Fibroblast of skin of abdomen (primary cell): Measurements from ENCODE around the gene KLF16.

Experiments
- DNase-seq: peaks from one replicate; pipeline ENCODE4 v3.0.0-alpha.2; 2013

The KLF16 gene

GRCh38 chr19:1840541-1841115, 22.8 kb downstream of the KLF16 start:
- no peak for DNase-seq

DNA sequence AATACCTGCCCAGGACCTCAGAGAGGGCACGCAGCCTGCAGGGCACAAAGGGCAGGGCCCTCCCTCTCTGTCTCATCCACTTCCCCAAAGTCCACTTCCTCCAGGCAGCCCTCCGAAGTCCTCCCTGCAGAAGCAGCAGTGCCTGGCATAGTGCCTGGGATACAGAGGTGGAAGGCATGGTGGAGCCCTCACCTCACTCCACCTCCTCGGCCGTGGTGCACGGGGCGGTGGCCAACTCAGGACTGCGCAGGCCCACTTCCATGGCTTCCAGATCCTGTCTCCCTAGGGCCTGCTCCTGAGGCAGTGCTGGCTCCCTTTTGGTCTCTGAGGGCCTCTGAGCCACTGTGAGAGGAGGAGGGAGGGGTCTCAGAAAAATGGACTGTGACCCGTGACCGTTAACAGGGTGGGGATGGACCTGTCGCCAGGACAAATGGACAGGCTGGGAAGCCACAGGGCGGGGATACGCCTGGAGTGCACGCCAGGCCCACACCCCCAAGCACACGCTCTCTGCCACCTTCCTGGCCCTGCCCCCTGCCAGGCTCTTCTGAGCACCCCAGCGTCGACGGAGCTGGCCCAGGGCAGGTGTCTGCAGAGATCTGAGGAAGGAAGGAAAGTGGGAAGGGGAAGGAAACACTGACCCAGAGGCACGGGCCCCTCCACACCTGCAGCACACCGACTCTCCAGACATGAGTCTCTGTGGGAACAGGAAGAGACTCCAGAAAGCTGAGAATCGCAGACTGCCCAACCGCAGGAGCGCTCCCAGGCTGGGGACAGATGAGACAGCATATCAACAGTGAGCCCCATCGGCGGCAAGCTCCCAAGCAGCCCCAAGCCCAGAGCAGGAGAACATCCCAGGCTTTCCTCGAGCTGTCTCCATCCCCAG, 23.5 kb downstream of the KLF16 start:
- DNase-seq = no peak

DNA sequence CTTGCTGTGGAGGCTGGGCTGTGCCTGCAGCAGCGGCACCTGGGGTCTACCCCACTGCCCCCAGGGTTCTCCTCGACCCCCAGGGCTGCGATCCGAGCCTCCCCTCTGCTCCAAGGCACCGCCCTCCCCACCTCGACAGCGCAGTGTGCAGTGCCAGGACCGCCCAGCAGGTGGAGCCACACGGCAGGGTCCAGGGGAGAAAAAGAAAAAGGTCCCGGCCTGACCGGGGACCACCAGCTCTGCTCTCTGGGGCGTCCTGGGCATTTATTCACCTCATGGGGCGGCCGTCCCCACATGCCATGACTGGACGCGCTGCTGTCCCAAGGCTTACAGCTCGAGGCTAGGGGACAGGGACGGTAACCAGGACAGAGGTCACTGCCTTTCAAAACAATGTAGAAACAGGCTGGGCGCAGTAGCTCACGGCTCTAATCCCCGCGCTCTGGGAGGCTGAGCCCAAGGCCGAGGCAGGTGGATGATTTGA, 25.7 kb downstream of the KLF16 start:
- no peak for DNase-seq

DNA sequence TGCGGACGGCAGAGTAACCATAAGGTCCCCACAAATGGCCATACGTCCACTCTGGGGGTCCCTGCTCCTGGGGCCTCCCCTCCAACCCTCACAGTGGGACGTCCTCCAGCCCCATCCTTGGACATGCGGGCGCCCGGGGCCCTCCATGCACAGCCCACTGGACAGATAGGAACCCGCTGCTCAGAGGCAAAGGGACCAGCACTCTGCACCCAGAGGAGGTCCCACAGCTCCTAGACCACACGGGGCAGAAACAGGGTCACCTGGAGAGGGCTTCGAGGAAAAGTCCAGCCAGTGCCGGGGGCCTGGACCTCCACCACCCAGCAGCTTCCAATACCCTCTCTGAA, 26.2 kb downstream of the KLF16 start:
- DNase-seq = no peak

DNA sequence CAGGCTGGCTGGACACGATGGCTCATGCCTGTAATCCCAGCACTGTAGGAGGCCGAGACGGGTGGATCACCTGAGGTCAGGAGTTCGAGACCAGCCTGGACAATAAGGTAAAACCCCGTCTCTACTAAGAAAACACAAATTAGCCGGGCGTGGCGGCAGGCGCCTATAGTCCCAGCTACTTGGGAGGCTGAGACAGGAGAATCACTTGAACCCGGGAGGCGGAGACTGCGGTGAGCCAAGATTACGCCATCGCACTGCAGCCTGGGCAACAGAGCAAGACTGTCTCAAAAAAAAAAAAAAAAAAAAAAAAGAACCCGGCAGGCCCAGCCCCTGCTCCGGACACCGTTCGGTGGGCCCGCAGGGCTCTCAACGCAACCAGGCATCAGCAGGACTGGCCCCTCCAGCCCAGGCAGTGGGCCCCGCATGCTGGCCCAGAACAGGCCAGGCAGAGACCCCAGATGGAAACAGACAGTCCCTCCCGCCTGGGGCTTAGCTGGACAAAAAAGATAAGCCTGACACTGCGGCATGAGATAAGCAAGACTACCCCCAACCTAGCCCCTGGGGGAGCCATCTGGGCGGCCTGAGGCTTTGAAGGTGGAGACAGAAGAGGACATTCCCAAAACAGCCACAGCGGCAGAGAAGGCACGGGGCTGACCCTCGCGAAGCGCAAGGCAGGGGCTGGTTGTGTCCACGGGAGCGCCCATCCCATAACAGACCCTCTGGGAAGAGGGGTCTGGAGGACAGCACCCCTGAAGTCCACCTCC, 26.7 kb downstream of the KLF16 start:
- no peak for DNase-seq

GRCh38 chr19:1833540-1833939, 29.8 kb downstream of the KLF16 start:
- no peak for DNase-seq

DNA sequence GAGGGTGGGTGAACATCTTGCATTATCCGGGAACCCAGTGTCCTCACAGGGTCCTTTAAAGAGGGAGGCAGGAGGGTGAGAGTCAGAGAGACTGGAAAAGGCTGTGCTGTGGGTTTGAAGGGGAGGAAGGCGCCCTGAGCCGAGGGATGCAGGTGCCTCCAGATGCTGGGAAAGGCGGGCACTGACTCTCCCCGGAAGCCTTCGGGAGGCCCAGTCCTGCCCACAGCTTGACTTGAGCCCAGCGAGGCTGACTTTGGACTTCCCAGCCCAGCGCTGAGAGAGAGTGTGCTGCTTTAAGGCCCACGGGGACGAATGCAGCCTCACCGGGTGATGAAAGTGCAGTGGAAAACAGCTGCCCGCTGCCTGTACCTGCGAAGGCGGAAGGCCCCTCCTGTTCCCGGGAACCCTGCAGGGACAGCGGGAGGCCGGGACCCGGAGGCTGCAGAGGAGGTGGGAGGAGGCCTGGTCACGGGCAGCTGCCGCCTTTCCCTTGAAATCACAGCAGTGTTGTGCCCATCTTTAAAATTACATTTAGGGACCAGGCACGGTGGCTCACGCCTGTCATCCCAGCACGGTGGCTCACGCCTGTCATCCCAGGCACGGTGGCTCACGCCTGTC, 31.2 kb downstream of the KLF16 start:
- DNase-seq = no peak

- no peak for DNase-seq
Measured at GRCh38 chr19:1830978-1831377, 32.4 kb downstream of the KLF16 start.

DNA sequence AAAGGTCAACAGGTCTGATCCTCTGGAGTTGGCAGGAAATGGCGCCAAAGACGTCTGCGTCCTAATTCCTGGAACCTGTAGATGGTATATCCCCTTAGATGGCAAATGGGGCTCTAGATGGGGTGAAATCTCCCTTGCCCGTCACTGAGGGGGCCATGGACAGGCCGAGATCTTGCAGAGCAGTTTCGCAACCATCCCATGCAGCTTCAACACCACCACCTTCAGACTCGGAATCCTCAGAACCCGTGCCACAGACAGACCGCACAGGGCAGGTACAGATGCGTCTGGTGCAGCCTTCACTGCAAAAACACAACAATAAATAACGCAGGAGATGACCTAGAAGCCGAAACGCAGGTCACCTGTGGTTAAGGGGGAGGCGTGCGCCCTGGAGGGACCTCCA, 32.8 kb downstream of the KLF16 start:
- DNase-seq = no peak

- no peak for DNase-seq
Measured at GRCh38 chr19:1829958-1830357, 33.4 kb downstream of the KLF16 start.

DNA sequence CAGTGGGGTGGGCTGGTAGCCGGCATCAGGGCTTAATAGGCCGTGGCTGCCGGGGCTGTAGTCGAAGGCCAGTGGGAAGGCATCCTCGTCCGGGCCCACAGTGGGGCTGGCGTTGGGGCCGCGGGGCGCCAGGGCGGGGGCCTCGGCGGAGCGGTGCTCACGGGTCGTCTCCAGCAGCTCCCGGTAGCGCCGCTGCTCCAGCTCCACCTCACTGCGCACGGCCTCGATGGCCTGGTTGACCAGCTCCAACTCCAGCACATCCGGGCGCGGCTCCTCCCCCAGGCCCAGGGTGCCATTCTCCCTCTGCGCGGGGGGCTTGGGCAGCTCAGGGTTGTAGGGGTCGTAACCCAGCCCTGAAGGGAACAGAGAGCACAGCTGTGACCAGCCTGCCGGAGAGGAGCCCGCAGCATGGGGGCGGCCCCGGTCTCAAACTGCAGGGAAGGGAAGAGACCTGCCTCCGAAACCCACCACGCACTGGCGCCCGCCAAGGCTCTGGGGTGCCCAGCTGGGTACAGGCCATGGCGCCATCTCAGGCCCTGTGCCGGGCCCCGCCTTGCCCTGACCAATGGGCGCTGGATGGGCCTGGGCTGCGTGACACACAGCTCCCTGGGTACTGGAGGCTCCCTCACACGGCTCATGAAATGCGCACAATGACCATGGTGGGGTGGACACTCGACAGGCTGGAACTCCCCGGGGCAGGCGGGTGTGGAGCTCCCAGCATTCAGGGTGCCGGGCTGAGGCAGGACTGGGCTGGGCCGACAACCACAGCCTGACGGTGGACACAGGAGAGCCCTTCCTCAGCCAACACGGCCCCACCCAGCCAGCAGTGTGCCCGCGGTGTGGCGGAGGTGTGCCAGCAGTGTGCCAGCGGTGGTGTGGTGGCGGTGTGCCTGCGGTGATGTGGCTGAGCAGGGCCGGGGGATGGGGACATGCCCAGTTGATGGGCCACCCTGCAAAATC, 34.8 kb downstream of the KLF16 start:
- no peak for DNase-seq

- DNase-seq = no peak
Measured at GRCh38 chr19:1827566-1828278, 35.7 kb downstream of the KLF16 start.

GRCh38 chr19:1826557-1827521, 36.5 kb downstream of the KLF16 start:
- DNase-seq = no peak

GRCh38 chr19:1825909-1826556, 37.3 kb downstream of the KLF16 start:
- peak; percentile 60 for DNase-seq

- no peak for DNase-seq
Measured at GRCh38 chr19:1824252-1824622, 39.1 kb downstream of the KLF16 start.

- DNase-seq = no peak
Measured at GRCh38 chr19:1823539-1824251, 39.7 kb downstream of the KLF16 start.

DNA sequence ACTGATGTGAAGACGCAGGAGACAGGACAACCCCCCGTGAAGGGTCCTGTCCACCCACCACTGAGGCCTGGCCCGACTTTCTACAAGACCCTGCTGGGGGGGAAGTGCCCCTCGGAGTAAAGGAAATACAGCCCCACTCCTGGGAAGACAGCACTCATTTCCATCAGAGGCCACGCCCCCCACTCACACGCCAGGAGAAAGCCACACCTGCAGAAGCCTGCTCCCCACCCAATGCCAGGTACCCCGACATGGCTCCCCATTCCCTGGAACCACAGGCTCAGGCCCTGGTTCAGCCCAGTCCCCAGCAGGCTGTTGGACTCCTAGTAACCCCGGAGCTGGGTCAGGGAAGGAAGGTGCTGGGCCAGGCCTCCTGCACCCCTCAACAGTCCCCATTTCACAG, 40.4 kb downstream of the KLF16 start:
- no peak for DNase-seq

DNA sequence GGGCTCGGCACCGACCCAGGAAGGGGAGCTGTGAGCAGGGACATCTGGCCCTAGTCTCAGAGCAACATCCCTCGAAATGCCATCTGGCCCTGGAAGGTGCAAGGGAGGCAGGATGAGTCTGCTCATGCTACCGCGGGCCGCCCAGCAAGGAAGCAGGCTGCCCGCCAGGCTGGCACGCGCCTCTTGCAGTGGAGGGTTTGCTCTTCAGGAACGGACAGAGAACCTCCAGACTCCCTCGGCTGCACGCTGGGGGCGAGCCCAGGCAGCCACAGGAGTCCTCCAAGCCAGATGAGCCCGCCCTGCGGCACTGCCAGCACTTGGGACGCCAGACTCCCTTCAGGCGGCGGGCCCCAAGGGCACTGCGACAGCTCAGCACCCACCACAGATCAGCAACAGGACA, 41.2 kb downstream of the KLF16 start:
- DNase-seq = no peak
